Astrocyte (in vitro differentiated cells and primary cell): ENCODE measurements around the gene THRSP. TPM values are rescaled to one million over a fixed set of nuclear protein-coding genes. Genes with fewer than 3 reads are reported as not detected.

Experiments used
- DNase-seq: peaks from one replicate; pipeline ENCODE4 v3.0.0-alpha.2; 2010; ENCODE audit warnings: low read depth
- FAIRE-seq: peaks from 2 replicates; lab custom pipeline; 2011; peaks lifted over from hg19 to GRCh38; lab: Jason Lieb, UNC
- H2AFZ ChIP-seq: 2 replicates; pipeline ENCODE4 v1.6.0; 2012; ENCODE audit warnings: low read depth, low read length, inconsistent platforms
- H3K27ac ChIP-seq: 2 replicates; pipeline ENCODE4 v1.5.1; 2011; ENCODE audit warnings: low read depth, low read length, inconsistent platforms
- H3K27me3 ChIP-seq: 2 replicates; pipeline ENCODE4 v1.6.0; 2011; ENCODE audit warnings: low read length, inconsistent platforms; ENCODE audit not compliant: insufficient read depth
- H3K36me3 ChIP-seq: 2 replicates; pipeline ENCODE4 v1.5.1; 2011; ENCODE audit warnings: low read length, inconsistent platforms; ENCODE audit not compliant: insufficient read depth
- H3K4me1 ChIP-seq: 2 replicates; pipeline ENCODE4 v1.5.1; 2011; ENCODE audit warnings: low read length, inconsistent platforms; ENCODE audit not compliant: insufficient read depth
- H3K4me2 ChIP-seq: 2 replicates; pipeline ENCODE4 v1.6.0; 2012; ENCODE audit warnings: low read length, inconsistent platforms
- H3K4me3 ChIP-seq: 2 replicates; pipeline ENCODE4 v1.5.1; 2011; ENCODE audit warnings: low read depth, mild to moderate bottlenecking, low read length, inconsistent platforms; ENCODE audit not compliant: insufficient read depth
- H3K79me2 ChIP-seq: 2 replicates; pipeline ENCODE4 v1.6.0; 2012; ENCODE audit warnings: mild to moderate bottlenecking, low read length, inconsistent platforms; ENCODE audit not compliant: insufficient read depth
- H3K9ac ChIP-seq: 2 replicates; pipeline ENCODE4 v1.6.0; 2012; ENCODE audit warnings: mild to moderate bottlenecking, low read length, inconsistent platforms
- H3K9me3 ChIP-seq: 2 replicates; pipeline ENCODE4 v1.5.1; 2012; ENCODE audit warnings: low read depth, mild to moderate bottlenecking, low read length, inconsistent platforms; ENCODE audit not compliant: insufficient read depth
- H4K20me1 ChIP-seq: 2 replicates; pipeline ENCODE4 v1.6.0; 2012; ENCODE audit warnings: low read length, inconsistent platforms; ENCODE audit not compliant: insufficient read depth
- H3K27ac Mint-ChIP-seq: one replicate; pipeline ENCODE4 v1.8.0; 2021; ENCODE audit warnings: mild to moderate bottlenecking, mixed read lengths; ENCODE audit not compliant: unreplicated experiment
- H3K27me3 Mint-ChIP-seq: one replicate; pipeline ENCODE4 v1.8.0; 2021; ENCODE audit warnings: low read depth, mixed read lengths; ENCODE audit not compliant: unreplicated experiment
- H3K36me3 Mint-ChIP-seq: one replicate; pipeline ENCODE4 v1.8.0; 2021; ENCODE audit warnings: low read depth, mixed read lengths; ENCODE audit not compliant: unreplicated experiment
- H3K4me1 Mint-ChIP-seq: one replicate; pipeline ENCODE4 v1.8.0; 2021; ENCODE audit warnings: low read depth, mixed read lengths; ENCODE audit not compliant: unreplicated experiment
- H3K4me3 Mint-ChIP-seq: one replicate; pipeline ENCODE4 v1.8.0; 2021; ENCODE audit warnings: mild to moderate bottlenecking, moderate library complexity, mixed read lengths; ENCODE audit not compliant: unreplicated experiment
- H3K9me3 Mint-ChIP-seq: one replicate; pipeline ENCODE4 v1.8.0; 2021; ENCODE audit warnings: mild to moderate bottlenecking, mixed read lengths; ENCODE audit not compliant: unreplicated experiment
- CTCF ChIP-seq: IDR thresholded peaks from 2 replicates; pipeline ENCODE4 v1.5.1; 2011; ENCODE audit warnings: low read depth, mild to moderate bottlenecking, inconsistent platforms, low read length, moderate library complexity; ENCODE audit not compliant: insufficient read depth
- EZH2 ChIP-seq: IDR thresholded peaks from 2 replicates; pipeline ENCODE4 v1.6.1; 2012; ENCODE audit warnings: mild to moderate bottlenecking, low read length, inconsistent platforms; ENCODE audit not compliant: insufficient read depth
- total RNA-seq: library from RNA; stranded (reverse); gene quantifications from 2 replicates; pipeline ENCODE4 v1.2.1, GENCODE V29; 2021

Gene THRSP
- total RNA-seq, 1 donor from 2014 or later: not detected

GRCh38 chr11:78060533-78060932, 3.1 kb upstream of the THRSP start:
- Histone ChIP-seq H3K4me1 (no peaks in the 10 kb centered on the region), H3K36me3 (no peaks in the 10 kb centered on the region), H3K9me3 (no peaks in the 10 kb centered on the region), H3K27ac (no peak overlapping the region), H3K9ac (no peak overlapping the region), H4K20me1 (no peaks in the 10 kb centered on the region), H3K27me3 (no peaks in the 10 kb centered on the region), H2AFZ (no peak overlapping the region), H3K4me3 (no peak overlapping the region), H3K4me2 (no peak overlapping the region), H3K79me2 (no peaks in the 10 kb centered on the region)
- Mint-ChIP-seq H3K27ac (no peak overlapping the region), H3K4me1 (no peaks in the 10 kb centered on the region), H3K27me3 (no peaks in the 10 kb centered on the region), H3K36me3 (peaks cover 10% of the 10 kb centered on the region), H3K9me3 (no peaks in the 10 kb centered on the region), H3K4me3 (no peak overlapping the region)
- no peak for DNase-seq
- FAIRE-seq: no peak
- TF ChIP-seq CTCF: no peak
- no peak for TF ChIP-seq EZH2

GRCh38 chr11:78061088-78061920, 2.4 kb upstream of the THRSP start:
- peaks cover 8% of the 10 kb centered on the region for H3K36me3 Mint-ChIP-seq
- H3K36me3 ChIP-seq: no peaks in the 10 kb centered on the region
- no peaks in the 10 kb centered on the region for H3K27me3 Mint-ChIP-seq
- no peak overlapping the region for H3K4me3 Mint-ChIP-seq
- no peaks in the 10 kb centered on the region for H3K4me1 ChIP-seq
- H3K9me3 Mint-ChIP-seq: no peaks in the 10 kb centered on the region
- no peak for FAIRE-seq
- H4K20me1 ChIP-seq: no peaks in the 10 kb centered on the region
- no peaks in the 10 kb centered on the region for H3K79me2 ChIP-seq
- no peak overlapping the region for H3K9ac ChIP-seq
- no peak overlapping the region for H3K4me3 ChIP-seq
- H3K27me3 ChIP-seq: no peaks in the 10 kb centered on the region
- DNase-seq: no peak
- H3K27ac ChIP-seq: no peak overlapping the region
- no peaks in the 10 kb centered on the region for H3K4me1 Mint-ChIP-seq
- no peak overlapping the region for H3K27ac Mint-ChIP-seq
- TF ChIP-seq CTCF (no peak), EZH2 (no peak)
- no peak overlapping the region for H2AFZ ChIP-seq
- H3K9me3 ChIP-seq: no peaks in the 10 kb centered on the region
- no peak overlapping the region for H3K4me2 ChIP-seq

- no peaks in the 10 kb centered on the region for H4K20me1 ChIP-seq
- DNase-seq (no peak), FAIRE-seq (no peak)
- H3K36me3 ChIP-seq: no peaks in the 10 kb centered on the region
- H3K9me3 ChIP-seq: no peaks in the 10 kb centered on the region
- no peak overlapping the region for H3K9ac ChIP-seq
- Mint-ChIP-seq H3K36me3 (peaks cover 8% of the 10 kb centered on the region), H3K9me3 (peaks cover 2% of the 10 kb centered on the region), H3K27ac (no peak overlapping the region), H3K4me1 (peaks cover 3% of the 10 kb centered on the region), H3K27me3 (no peaks in the 10 kb centered on the region), H3K4me3 (no peak overlapping the region)
- H3K27me3 ChIP-seq: no peaks in the 10 kb centered on the region
- TF ChIP-seq CTCF (no peak), EZH2 (no peak)
- no peak overlapping the region for H2AFZ ChIP-seq
- H3K27ac ChIP-seq: no peak overlapping the region
- no peak overlapping the region for H3K4me2 ChIP-seq
- H3K4me1 ChIP-seq: no peaks in the 10 kb centered on the region
- no peaks in the 10 kb centered on the region for H3K79me2 ChIP-seq
- H3K4me3 ChIP-seq: no peak overlapping the region
Observed at GRCh38 chr11:78061921-78062311, 1.7 kb upstream of the THRSP start.
